Lower leg skin (tissue), 4 donors: ENCODE measurements around the gene ZNF236. TPM values are rescaled to one million over a fixed set of nuclear protein-coding genes. Genes with fewer than 3 reads are reported as not detected.

Experiments
- DNase-seq, 2 donors: peaks; one replicate each; pipeline ENCODE4 v3.0.0-alpha.2; 2019; ENCODE audit warnings: low spot score in 2 of 2
- H3K4me3 ChIP-seq: fragments of 200-600 bp; sonication (generic); 2 replicates; pipeline ENCODE4 v1.5.1; 2017; ENCODE audit warnings: mild to moderate bottlenecking, low read depth; ENCODE audit not compliant: poor library complexity, severe bottlenecking
- POLR2A ChIP-seq, 2 donors: fragments of 450-650 bp; IDR thresholded peaks; one replicate each; pipeline ENCODE4 v1.6.1; 2016 to 2017; ENCODE audit warnings: antibody characterized with exemption in 2 of 2, mild to moderate bottlenecking in 1 of 2, moderate library complexity in 1 of 2
- WGBS, 2 donors: methylation state at CpG; one replicate each; pipeline ENCODE4 v1.1.5; 2018; 5-methylcytosine and 5-hydroxymethylcytosine counted together
- intact Hi-C: fragments of 100-400 bp; cut with DNase I; formaldehyde crosslinking; loops from one replicate; pipeline ENCODE4 v1.15.0; 2023; ENCODE audit warnings: low total_unique reads
- total RNA-seq, 4 donors: library from RNA; depleted of rRNA; stranded (reverse); fragments of >200 nt; gene quantifications; one replicate each; pipeline ENCODE4 v1.1.0, GENCODE V29; 2016
- TF ChIP-seq, protein P1 (sequence below), 3 donors: fragments of 450-650 bp; IDR thresholded peaks; one replicate each; pipeline ENCODE4 v1.5.1; 2016; ENCODE audit warnings: antibody characterized with exemption in 3 of 3, mild to moderate bottlenecking in 3 of 3, moderate library complexity in 2 of 3

Gene ZNF236
- total RNA-seq, 4 donors from 2014 or later, result 8.9 to 15.2 (median 11.8) TPM

DNA sequence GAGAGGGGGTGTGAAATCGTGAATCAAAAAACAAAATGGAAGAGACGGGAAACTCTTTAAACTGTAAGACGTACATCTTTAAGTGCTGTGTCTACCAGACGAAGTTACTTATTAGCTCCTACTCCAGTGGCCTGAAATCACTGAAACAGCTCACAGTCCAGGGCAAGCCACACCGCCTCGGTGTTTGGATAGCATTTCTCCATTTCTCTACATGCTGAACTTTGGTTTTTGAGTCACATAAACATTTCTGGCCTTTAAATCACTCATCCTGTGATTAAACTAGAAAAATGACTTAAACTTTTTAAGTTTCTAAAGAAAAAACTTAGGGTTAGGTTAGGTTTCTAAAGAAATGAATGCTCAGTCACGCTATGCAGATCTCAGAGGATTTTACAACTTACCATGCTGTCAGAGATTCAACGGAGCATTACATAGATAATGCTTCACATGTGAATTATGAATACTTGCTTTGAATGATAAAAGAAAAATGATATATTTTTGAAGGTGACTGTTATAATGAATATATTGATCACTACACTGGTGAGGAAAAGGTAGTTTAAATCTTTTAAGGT is 171.8 kb downstream of the ZNF236 start:
- DNase-seq, result peak in 1 of 2 donors; percentile 28
- intact Hi-C loops, result no loop called here
- 88 to 93% methylated on average over 8 of the region's 8 CpGs for WGBS, 2 donors

DNA sequence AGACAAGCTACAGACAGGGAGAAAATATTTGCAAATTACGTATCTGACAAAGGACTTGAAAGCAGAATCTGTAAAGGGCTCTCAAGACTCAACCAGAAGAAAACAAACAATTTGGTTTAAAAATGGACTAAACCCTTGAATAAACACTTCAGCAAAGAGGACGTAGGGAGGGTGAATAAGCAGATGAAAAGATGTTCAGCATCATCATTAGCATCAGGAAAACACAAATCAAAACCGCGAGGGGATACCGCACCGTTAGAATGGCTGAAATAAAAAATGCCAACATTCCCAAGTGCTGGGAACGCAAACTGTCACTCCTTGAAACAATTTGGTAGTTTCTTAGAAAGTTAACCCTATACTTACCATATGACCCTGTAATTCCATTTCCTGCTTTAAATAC is 173.5 kb downstream of the ZNF236 start:
- no peak for DNase-seq
- WGBS, 2 donors, result 40 to 52% methylated on average over 7 of the region's 7 CpGs
- H3K4me3 ChIP-seq, result no peak overlapping the region
- TF ChIP-seq, protein P1, sequence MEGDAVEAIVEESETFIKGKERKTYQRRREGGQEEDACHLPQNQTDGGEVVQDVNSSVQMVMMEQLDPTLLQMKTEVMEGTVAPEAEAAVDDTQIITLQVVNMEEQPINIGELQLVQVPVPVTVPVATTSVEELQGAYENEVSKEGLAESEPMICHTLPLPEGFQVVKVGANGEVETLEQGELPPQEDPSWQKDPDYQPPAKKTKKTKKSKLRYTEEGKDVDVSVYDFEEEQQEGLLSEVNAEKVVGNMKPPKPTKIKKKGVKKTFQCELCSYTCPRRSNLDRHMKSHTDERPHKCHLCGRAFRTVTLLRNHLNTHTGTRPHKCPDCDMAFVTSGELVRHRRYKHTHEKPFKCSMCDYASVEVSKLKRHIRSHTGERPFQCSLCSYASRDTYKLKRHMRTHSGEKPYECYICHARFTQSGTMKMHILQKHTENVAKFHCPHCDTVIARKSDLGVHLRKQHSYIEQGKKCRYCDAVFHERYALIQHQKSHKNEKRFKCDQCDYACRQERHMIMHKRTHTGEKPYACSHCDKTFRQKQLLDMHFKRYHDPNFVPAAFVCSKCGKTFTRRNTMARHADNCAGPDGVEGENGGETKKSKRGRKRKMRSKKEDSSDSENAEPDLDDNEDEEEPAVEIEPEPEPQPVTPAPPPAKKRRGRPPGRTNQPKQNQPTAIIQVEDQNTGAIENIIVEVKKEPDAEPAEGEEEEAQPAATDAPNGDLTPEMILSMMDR (IDR thresholded peaks at IDR 0.05), result no peak
- intact Hi-C loops, result no loop called here

More for the DNA sequence above, 171.8 kb downstream of the ZNF236 start:
- no peak for TF ChIP-seq POLR2A (IDR thresholded peaks at IDR 0.05)
- TF ChIP-seq, protein P1 (IDR thresholded peaks at IDR 0.05), result no peak
- H3K4me3 ChIP-seq, result no peak overlapping the region

- intact Hi-C loops, result no loop called here
- TF ChIP-seq POLR2A (IDR thresholded peaks at IDR 0.05), result no peak
- TF ChIP-seq, protein P1 (IDR thresholded peaks at IDR 0.05), result no peak
- 83 to 87% methylated on average over 7 of the region's 7 CpGs for WGBS, 2 donors
Observed at GRCh38 chr18:76996429-76996828, 174.1 kb downstream of the ZNF236 start.

GRCh38 chr18:76997951-76998808 is 175.8 kb downstream of the ZNF236 start:
- WGBS, 2 donors, result 90 to 92% methylated on average over 38 of the region's 38 CpGs
- no peak overlapping the region for H3K4me3 ChIP-seq
- no peak for DNase-seq
- TF ChIP-seq POLR2A (IDR thresholded peaks at IDR 0.05), result no peak
- TF ChIP-seq, protein P1 (IDR thresholded peaks at IDR 0.05), result no peak
- intact Hi-C loops, result no loop called here

More at GRCh38 chr18:76996429-76996828, 174.1 kb downstream of the ZNF236 start:
- H3K4me3 ChIP-seq, result no peak overlapping the region
- DNase-seq, result no peak

DNA sequence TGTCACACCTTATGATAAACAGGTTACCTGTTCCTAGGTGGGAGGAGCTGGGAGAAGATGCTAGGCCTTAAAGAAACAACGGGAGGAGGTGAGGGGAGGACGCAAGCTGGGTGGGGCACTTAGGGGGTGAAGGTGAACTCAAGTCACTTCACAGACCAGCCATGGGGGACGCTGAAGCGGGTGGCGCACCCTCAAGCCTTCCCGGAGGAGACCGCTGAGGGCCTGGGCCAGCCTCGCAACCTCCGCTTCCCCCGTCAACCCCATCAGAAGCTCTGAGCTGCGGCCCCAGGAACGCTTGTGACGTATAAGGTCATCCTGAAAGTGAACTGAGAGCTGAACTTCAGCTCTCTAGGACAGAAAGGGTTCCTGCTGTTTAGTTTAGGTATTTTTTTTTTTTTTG is 176.7 kb downstream of the ZNF236 start:
- 86 to 91% methylated on average over 12 to 13 of the region's 13 CpGs for WGBS, 2 donors
- no peak for DNase-seq
- intact Hi-C loops, result no loop called here

More for the DNA sequence above, 176.7 kb downstream of the ZNF236 start:
- H3K4me3 ChIP-seq, result no peak overlapping the region
- TF ChIP-seq, protein P1 (IDR thresholded peaks at IDR 0.05), result no peak
- TF ChIP-seq POLR2A (IDR thresholded peaks at IDR 0.05), result no peak
